ENCODE results near the gene COL4A1. TPM values are rescaled to one million over a fixed set of nuclear protein-coding genes. Genes with fewer than 3 reads are reported as not detected.
A peak's percentile ranks its signal among the peaks of the same experiment; 100 is the strongest.

COL4A1 gene
- total RNA-seq, 4 donors from 2014 or later, result 278 to 618 (median 440) TPM

DNA sequence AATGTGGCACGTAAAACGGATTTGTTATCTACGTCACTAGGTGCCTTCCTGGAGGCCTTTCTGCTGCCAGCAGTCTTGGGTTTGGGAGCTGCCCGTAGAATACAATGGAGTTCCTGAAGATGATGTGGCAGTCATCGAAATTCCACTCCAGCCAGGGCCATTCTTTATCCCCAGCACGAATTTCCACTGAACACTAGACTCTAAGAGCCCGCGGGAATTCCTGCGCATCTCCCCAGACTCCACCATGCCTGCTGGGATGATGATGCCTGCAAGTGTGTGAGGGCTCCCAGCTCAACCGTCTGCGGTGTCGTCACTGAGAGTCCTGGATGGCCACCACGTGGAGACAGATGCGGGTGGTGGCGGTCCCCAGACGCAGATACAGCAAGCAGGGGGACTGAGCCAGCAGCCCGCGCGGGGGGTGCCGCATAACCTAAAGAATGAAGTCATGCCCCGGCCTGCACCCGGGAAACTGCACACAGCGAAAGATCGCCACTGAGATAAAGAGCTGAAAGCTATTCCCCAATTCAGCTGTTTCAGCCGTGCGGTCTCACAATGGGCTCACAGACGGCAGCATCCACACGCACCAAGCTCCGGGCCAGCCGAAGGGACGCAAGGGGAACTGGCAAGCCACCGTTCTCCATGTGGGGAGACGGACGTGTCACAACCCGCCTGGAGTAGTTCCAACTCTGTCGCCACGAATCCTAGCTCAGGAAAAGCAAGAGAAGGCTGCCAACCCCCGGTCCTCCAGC is 41.1 kb downstream of the COL4A1 start:
- Histone ChIP-seq H3K36me3 (peaks cover 0 to 5% of the 10 kb centered on the region in 2 donors), H3K27me3 (no peaks in the 10 kb centered on the region), H3K4me1 (peaks cover 14 to 99% (median 45%) of the 10 kb centered on the region in 3 donors), H3K9me3 (no peaks in the 10 kb centered on the region), H3K27ac (peak overlapping the region in 3 of 4 donors; percentile 73 to 84 (median 73)), H3K4me3 (peak overlapping the region in 1 of 2 donors; percentile 9)
- peak; percentile 26 for ATAC-seq
- WGBS, 2 donors (ENCODE audit: low coverage in 1 of 2), result 40 to 55% methylated on average over 3 to 6 of the region's 38 CpGs
- TF ChIP-seq, protein P1, sequence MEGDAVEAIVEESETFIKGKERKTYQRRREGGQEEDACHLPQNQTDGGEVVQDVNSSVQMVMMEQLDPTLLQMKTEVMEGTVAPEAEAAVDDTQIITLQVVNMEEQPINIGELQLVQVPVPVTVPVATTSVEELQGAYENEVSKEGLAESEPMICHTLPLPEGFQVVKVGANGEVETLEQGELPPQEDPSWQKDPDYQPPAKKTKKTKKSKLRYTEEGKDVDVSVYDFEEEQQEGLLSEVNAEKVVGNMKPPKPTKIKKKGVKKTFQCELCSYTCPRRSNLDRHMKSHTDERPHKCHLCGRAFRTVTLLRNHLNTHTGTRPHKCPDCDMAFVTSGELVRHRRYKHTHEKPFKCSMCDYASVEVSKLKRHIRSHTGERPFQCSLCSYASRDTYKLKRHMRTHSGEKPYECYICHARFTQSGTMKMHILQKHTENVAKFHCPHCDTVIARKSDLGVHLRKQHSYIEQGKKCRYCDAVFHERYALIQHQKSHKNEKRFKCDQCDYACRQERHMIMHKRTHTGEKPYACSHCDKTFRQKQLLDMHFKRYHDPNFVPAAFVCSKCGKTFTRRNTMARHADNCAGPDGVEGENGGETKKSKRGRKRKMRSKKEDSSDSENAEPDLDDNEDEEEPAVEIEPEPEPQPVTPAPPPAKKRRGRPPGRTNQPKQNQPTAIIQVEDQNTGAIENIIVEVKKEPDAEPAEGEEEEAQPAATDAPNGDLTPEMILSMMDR (IDR thresholded peaks at IDR 0.05), result no peak
- TF ChIP-seq POLR2AphosphoS5 (IDR thresholded peaks at IDR 0.05), result no peak
- TF ChIP-seq EP300 (IDR thresholded peaks at IDR 0.05), result no peak
- TF ChIP-seq POLR2A (IDR thresholded peaks at IDR 0.05), result no peak

DNA sequence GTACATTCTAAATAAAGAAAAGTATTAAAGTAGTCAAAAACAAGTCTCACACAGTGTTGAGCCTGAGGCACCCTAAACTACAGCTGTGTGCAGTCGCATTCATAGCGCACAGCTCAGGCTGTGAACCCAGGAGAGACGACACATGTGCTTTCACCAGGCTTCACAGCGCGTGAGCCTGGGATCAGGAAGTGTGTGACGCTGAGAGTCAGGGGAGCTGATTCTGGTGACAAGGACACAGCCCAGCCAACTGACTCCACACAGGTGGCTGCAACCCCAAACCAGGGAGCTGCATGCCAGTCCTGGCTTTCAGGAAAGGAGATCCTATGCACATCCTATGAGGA is 41.6 kb downstream of the COL4A1 start:
- no peak for ATAC-seq
- 82% methylated on average over 6 of the region's 6 CpGs; no CpG with 5 or more reads in 1 of the 2 donors for WGBS, 2 donors (ENCODE audit: low coverage in 1 of 2)
- Histone ChIP-seq H3K9me3 (no peaks in the 10 kb centered on the region), H3K27me3 (no peaks in the 10 kb centered on the region), H3K4me1 (peaks cover 14 to 97% (median 45%) of the 10 kb centered on the region in 3 donors), H3K4me3 (no peak overlapping the region), H3K27ac (peak overlapping the region in 3 of 4 donors; percentile 73 to 84 (median 73)), H3K36me3 (peaks cover 0 to 5% of the 10 kb centered on the region in 2 donors)
- TF ChIP-seq EP300 (IDR thresholded peaks at IDR 0.05) (no peak), POLR2A (IDR thresholded peaks at IDR 0.05) (no peak), POLR2AphosphoS5 (IDR thresholded peaks at IDR 0.05) (peak; percentile 21)
- TF ChIP-seq, protein P1 (IDR thresholded peaks at IDR 0.05), result no peak

DNA sequence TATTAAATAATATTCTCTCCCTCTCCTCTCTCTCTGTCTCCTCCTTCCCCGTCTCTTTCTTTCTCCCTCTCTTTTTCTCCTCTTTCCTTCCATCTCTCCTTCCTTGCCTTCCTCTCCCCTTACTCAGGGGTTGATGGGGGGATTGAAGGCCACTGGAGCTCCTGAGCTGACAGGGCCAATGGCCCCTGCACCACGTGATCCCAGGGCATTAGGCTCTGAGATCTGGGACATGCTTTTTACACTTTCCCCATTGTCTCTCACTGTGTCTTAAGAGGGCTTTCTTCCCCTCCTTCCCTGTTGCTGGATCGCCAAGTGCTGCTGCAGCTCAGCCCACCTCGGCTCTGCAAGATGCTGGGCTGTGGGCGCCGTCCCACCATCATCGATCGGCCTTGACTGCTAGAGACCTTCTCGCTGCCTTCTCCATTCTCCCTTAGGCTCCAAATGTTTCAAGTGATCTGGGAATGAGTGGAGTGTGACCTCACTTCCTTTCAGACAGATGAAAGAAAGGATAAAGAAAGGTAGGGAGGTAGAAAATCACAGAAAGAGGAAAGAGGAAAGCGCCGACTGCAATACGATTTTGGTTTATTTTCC is 42.2 kb downstream of the COL4A1 start:
- Histone ChIP-seq H3K4me1 (peaks cover 14 to 97% (median 45%) of the 10 kb centered on the region in 3 donors), H3K27me3 (no peaks in the 10 kb centered on the region), H3K36me3 (peaks cover 0 to 5% of the 10 kb centered on the region in 2 donors), H3K4me3 (no peak overlapping the region), H3K27ac (peak overlapping the region in 3 of 4 donors; percentile 73 to 84 (median 73)), H3K9me3 (no peaks in the 10 kb centered on the region)
- TF ChIP-seq EP300 (IDR thresholded peaks at IDR 0.05) (no peak), POLR2A (IDR thresholded peaks at IDR 0.05) (no peak), POLR2AphosphoS5 (IDR thresholded peaks at IDR 0.05) (no peak)
- TF ChIP-seq, protein P1 (IDR thresholded peaks at IDR 0.05), result no peak
- ATAC-seq, result no peak
- 74 to 78% methylated on average over 9 of the region's 12 CpGs for WGBS, 2 donors (ENCODE audit: low coverage in 1 of 2)

DNA sequence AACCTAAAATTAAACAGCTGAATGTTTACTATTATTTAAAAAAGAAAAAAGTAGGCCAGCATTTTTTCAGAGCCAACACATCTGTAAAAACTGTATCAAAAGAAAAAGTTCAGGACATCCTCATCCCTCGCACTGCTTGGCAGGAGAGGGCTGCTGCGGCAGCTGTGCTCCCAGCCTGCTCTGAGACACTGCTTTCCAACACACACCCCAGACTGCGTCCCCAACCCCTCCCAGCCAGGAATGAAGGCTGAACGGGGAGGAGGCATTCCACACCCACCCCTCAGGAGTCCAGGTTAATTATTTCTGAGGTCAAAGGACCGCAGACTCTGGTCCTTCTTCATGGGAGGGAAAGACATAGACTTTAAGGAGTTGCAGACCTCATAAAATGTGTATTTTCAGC is 43.1 kb downstream of the COL4A1 start:
- Histone ChIP-seq H3K4me3 (no peak overlapping the region), H3K27me3 (no peaks in the 10 kb centered on the region), H3K9me3 (no peaks in the 10 kb centered on the region), H3K27ac (peak overlapping the region; percentile 41 to 84 (median 73)), H3K4me1 (peaks cover 14 to 97% (median 48%) of the 10 kb centered on the region in 3 donors), H3K36me3 (peaks cover 0 to 5% of the 10 kb centered on the region in 2 donors)
- 14 to 15% methylated on average over 4 of the region's 5 CpGs for WGBS, 2 donors (ENCODE audit: low coverage in 1 of 2)
- peak; percentile 58 for ATAC-seq
- peak; percentile 19 for TF ChIP-seq POLR2AphosphoS5 (IDR thresholded peaks at IDR 0.05)
- TF ChIP-seq, protein P1 (IDR thresholded peaks at IDR 0.05), result no peak

Measured in gastroesophageal sphincter (tissue), 4 donors.